ENCODE data around the gene MPDZ.

The MPDZ gene

GRCh38 chr9:13158986-13159385 lies 120.5 kb downstream of the MPDZ start:
- H2AFZ ChIP-seq (ENCODE audit: low read length) = no peak overlapping the region
- no peaks in the 10 kb centered on the region for H3K9me3 ChIP-seq (ENCODE audit: low read length)
- H3K27ac ChIP-seq (ENCODE audit: low read depth, low read length, poor library complexity, severe bottlenecking) = no peak overlapping the region
- no peak for TF ChIP-seq EZH2 (IDR thresholded peaks at IDR 0.05; ENCODE audit: borderline replicate concordance, low read length)
- TF ChIP-seq CTCF (IDR thresholded peaks at IDR 0.05; ENCODE audit: low read length) = no peak
- H3K9ac ChIP-seq (ENCODE audit: low read length) = no peak overlapping the region
- no peak overlapping the region for H3K4me2 ChIP-seq (ENCODE audit: low read length)
- no peaks in the 10 kb centered on the region for H3K9me2 ChIP-seq (ENCODE audit: low read depth, low read length)
- H3K79me2 ChIP-seq (ENCODE audit: insufficient read depth, low read length) = no peaks in the 10 kb centered on the region
- H3F3A ChIP-seq (ENCODE audit: insufficient read depth, low read length) = no peaks in the 10 kb centered on the region
- no peaks in the 10 kb centered on the region for H3K27me3 ChIP-seq (ENCODE audit: insufficient read depth, low read length)
- H3K36me3 ChIP-seq (ENCODE audit: insufficient read depth, low read length) = no peaks in the 10 kb centered on the region
- H3K4me1 ChIP-seq (ENCODE audit: insufficient read depth, low read length, severe bottlenecking) = no peaks in the 10 kb centered on the region
- H4K20me1 ChIP-seq (ENCODE audit: insufficient read depth, low read length) = no peaks in the 10 kb centered on the region
- H3K4me3 ChIP-seq (ENCODE audit: low read depth, low read length, poor library complexity, severe bottlenecking) = no peak overlapping the region

GRCh38 chr9:13151489-13151888 lies 128.0 kb downstream of the MPDZ start:
- H3K9ac ChIP-seq (ENCODE audit: low read length) = no peak overlapping the region
- no peak overlapping the region for H3K27ac ChIP-seq (ENCODE audit: low read depth, low read length, poor library complexity, severe bottlenecking)
- no peak overlapping the region for H2AFZ ChIP-seq (ENCODE audit: low read length)
- H3K27me3 ChIP-seq (ENCODE audit: insufficient read depth, low read length) = no peaks in the 10 kb centered on the region
- no peaks in the 10 kb centered on the region for H3K4me1 ChIP-seq (ENCODE audit: insufficient read depth, low read length, severe bottlenecking)
- H3F3A ChIP-seq (ENCODE audit: insufficient read depth, low read length) = no peaks in the 10 kb centered on the region
- no peak overlapping the region for H3K4me2 ChIP-seq (ENCODE audit: low read length)
- TF ChIP-seq CTCF (IDR thresholded peaks at IDR 0.05; ENCODE audit: low read length) = no peak
- no peak for TF ChIP-seq EZH2 (IDR thresholded peaks at IDR 0.05; ENCODE audit: borderline replicate concordance, low read length)
- H3K36me3 ChIP-seq (ENCODE audit: insufficient read depth, low read length) = no peaks in the 10 kb centered on the region
- H4K20me1 ChIP-seq (ENCODE audit: insufficient read depth, low read length) = no peaks in the 10 kb centered on the region
- no peaks in the 10 kb centered on the region for H3K79me2 ChIP-seq (ENCODE audit: insufficient read depth, low read length)
- no peak overlapping the region for H3K4me3 ChIP-seq (ENCODE audit: low read depth, low read length, poor library complexity, severe bottlenecking)
- H3K9me2 ChIP-seq (ENCODE audit: low read depth, low read length) = no peaks in the 10 kb centered on the region
- no peaks in the 10 kb centered on the region for H3K9me3 ChIP-seq (ENCODE audit: low read length)

GRCh38 chr9:13149454-13149853 lies 130.0 kb downstream of the MPDZ start:
- Histone ChIP-seq H3K9me2 (ENCODE audit: low read depth, low read length) (no peaks in the 10 kb centered on the region), H3K4me3 (ENCODE audit: low read depth, low read length, poor library complexity, severe bottlenecking) (no peak overlapping the region), H3K27ac (ENCODE audit: low read depth, low read length, poor library complexity, severe bottlenecking) (no peak overlapping the region), H4K20me1 (ENCODE audit: insufficient read depth, low read length) (no peaks in the 10 kb centered on the region), H3K27me3 (ENCODE audit: insufficient read depth, low read length) (no peaks in the 10 kb centered on the region), H3K36me3 (ENCODE audit: insufficient read depth, low read length) (no peaks in the 10 kb centered on the region), H3K9me3 (ENCODE audit: low read length) (no peaks in the 10 kb centered on the region), H3F3A (ENCODE audit: insufficient read depth, low read length) (no peaks in the 10 kb centered on the region), H3K4me2 (ENCODE audit: low read length) (no peak overlapping the region), H3K9ac (ENCODE audit: low read length) (no peak overlapping the region), H3K4me1 (ENCODE audit: insufficient read depth, low read length, severe bottlenecking) (no peaks in the 10 kb centered on the region), H2AFZ (ENCODE audit: low read length) (no peak overlapping the region), H3K79me2 (ENCODE audit: insufficient read depth, low read length) (no peaks in the 10 kb centered on the region)
- TF ChIP-seq CTCF (IDR thresholded peaks at IDR 0.05; ENCODE audit: low read length) (no peak), EZH2 (IDR thresholded peaks at IDR 0.05; ENCODE audit: borderline replicate concordance, low read length) (no peak)

Measured in OCI-LY1 (cell line).